GM10847 (cell line): Measurements from ENCODE around the gene TIMM10.

Experiments used
- POLR2A ChIP-seq: IDR thresholded peaks from 2 replicates; pipeline ENCODE4 v1.6.1; 2011; ENCODE audit not compliant: insufficient read length; ENCODE audit errors: extremely low read depth

The TIMM10 gene

DNA sequence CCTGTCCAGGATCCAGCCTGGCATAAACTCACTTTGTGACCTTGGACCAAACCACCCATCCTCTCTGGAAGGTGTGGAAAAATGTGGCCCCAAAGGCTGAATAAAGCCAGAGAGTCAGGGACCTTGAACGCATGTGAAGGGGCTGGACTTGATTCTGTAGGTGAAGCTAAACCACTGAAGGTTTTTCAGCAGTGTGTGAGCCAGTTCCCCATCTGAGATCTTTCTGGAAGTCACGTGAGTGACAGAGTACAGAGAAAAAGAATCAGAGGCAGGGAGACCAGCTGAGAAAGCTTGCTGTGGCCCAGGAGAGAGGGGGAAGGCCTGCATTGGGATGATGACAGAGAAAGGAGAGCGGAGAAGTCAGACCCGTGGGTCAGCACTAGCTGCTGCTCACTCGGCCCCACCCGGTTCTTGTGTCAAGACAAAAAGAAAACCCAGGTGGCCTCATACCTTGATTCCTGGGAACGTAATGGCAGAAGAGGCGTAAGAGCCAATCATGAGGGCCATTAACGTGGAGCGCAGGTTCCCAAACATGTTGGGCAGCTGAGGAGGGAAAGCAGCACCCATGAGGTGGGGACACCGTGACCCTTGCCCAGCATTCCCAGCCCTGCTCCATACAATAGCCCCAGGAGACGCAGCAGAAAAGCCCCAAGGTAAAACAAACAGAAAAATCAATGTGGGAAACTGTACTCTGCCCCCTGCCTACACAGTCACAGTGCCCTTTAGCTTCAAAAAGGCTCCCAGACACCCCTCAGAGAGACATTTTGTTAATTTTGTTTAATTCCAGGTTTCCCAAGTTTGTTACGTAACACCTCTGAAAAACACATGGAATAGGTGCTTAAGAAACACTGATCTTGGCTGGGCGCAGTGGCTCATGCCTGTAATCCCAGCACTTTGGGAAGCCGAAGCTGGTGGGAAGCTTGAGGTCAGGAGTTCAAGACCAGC lies 33.0 kb downstream of the TIMM10 start:
- no peak for TF ChIP-seq POLR2A

DNA sequence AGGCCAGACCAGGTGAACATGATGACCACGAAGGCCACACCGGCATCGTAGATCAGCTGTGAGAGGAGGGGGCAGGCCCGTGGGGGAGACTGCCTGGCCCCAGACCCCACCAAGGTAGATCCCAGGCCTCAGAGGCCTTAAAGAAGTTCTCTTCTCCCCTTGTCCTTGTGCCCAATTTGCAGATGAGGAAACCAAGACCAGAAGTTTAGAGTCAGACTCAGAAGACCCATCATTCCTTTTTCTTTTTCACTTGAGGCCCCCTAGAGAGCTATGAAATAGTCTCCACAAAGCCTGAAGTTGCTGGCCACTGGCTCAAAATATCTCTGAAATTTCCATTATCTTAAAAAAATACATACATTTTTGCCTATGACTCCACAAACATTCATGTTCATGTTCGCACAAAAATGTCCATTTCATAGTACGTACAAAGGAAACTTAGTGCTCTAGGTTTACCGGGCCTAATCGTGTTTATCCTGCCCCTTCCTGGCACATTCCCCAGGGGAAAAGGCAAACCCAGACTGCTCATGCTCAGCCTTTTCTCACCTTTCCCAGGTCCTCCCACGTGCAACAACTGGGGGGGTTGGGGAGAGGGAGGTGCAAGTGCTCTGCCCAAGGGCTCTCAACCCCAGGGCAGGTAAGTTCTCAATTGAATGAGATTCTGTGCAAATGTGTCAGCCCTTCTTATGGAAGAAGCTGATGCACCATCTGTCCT lies 34.3 kb downstream of the TIMM10 start:
- no peak for TF ChIP-seq POLR2A

DNA sequence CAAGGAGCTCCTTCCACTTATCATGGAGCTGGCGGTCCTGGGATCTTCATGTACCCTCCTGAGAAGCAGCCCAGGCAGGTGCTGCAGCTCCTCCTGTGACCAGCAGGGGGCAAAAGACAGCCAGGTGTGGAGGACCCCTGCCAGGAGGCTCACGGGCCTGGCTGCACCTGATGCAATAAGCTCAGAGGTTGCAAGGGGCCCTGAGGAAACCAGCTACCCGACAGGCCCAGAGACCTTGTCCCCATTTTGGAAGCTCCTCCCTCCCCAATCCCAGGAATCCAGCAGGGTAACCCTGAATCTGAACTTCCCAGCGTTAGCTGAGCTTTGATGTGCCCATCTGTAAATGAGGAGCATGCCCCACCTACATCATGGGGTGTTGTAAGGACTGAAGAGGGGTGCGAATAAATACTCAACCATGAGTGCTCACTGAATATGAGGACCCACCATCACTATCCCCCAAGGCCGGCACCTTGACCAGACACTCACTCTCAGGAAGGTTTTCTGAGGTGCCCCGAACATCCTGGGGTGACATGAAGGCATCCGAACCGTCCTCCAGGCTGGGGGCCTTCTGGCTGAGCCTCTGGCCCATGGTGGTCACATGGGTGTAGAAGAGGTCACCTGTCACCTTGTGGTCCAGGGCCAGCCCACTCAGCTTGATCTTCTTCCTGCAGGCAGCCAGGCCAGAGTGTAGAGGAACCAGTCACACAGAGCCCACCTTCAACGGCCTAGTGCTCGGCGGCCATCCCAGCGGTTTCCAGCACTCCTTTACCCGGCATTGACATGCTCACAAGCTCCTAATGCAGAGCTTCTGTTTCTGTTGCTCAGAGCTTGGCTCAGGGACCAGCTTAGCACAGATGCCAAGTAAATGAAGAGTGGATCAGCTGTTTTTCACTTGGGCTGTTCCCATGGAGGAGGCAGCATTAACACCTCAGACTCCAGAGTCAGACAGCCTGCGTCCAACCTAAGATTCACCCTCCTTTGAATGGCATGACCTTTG lies 36.7 kb downstream of the TIMM10 start:
- TF ChIP-seq POLR2A: no peak

GRCh38 chr11:57491371-57492061 lies 39.0 kb downstream of the TIMM10 start:
- TF ChIP-seq POLR2A: no peak

- no peak for TF ChIP-seq POLR2A
These were observed 39.9 kb downstream of the TIMM10 start for GRCh38 chr11:57490456-57491248.

DNA sequence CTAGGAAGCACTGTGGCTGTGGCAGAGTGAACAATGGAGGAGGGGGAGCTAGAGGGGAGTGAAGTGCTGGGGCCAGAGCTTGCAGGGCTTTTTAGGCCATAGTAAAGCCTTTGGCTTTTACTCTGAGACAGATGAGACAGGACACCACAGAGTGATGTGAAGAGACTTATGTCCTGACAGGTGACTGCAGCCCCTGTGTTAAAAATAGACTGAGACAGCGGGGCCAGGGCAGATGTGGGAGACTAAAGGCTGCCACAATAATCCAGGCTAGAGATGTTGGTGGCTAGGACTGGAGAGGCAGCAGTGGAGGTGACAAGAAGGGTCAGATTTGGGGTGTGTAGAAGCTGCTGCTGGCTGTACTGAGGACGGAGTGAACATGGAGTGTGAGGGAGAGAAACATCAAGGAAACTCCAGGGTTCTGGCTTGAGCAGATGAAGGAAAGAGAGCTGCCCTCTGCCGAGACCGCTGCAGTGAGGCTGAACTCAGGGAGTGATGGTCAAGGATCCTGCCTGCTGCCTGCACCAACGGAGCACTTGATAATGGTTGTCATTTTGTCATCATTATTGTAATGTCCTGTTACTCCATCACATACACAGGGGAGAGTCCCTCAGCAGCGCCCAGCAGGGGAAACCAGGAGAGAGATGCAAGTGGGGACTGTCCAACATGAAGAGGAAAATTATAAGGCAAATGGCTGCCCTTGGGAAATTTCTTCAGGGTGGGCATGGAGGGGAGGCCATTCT lies 42.5 kb downstream of the TIMM10 start:
- TF ChIP-seq POLR2A: no peak

GRCh38 chr11:57487021-57487778 lies 43.4 kb downstream of the TIMM10 start:
- TF ChIP-seq POLR2A: no peak

GRCh38 chr11:57485217-57485990 lies 45.1 kb downstream of the TIMM10 start:
- TF ChIP-seq POLR2A: no peak

DNA sequence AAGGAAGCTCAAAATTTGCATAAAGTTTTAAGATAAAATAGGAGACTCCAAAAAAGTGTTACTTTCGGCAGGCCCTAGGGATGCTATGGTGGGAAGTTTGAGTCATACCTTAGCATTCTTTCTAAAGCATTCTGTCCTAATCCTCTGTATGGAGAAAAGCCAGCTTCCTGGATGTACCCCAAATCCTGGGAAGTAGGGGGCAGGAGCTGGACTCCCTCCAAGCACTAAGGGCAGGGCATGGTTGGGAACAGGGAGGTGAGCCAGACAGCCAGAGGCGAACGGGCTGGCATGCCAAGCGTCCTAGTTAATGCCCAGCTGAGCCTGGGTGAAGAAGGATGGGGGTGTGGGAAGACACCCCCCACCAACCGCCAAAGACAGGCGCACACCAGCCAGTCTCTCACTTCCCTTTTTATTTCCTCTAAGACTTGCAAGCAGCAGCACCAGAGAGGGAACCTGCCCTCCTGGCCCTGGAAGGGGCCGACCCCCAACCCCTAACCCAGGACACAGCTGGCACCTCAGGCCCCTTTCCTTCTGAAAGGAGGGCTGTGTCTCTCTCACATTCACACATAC lies 46.3 kb downstream of the TIMM10 start:
- no peak for TF ChIP-seq POLR2A

- TF ChIP-seq POLR2A: no peak
These were observed 47.0 kb downstream of the TIMM10 start for GRCh38 chr11:57483562-57483918.

DNA sequence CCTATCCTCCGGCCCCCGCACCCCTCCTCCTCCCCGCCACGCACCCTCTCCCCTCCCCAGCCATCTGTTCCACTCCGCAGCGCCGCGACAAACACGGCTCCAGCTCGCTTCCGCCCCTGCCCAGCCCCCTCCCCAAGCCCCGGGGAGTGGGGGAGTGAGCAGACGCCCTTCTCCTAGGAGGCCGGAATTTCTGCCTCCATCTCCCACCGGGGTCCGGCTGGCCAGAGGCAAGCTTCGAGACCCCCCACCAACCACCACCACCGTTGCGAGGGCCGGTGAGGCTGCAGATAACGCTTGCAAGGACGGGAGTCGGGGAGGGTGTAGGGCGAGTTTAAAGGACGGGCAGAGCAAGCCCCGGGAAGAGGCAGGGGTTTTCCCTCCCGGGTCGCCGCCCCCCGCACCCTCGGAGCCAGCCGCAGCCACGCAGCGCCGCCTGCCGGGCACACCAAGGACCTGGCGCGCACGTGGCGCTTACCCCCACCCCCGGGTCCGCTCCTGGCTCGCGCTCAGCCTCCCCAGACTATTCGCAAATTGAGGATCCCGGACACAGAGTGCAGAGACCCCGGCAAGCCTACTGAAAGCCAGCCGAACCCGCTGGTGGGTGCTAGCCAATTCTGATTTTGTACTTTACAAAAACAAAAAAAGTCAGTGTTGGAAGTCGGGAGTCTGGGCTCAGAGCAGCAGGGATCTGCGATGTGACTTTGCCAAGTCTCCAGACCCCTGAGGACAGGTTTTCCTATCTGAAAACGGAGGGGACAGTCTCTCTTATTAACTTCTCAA lies 47.6 kb downstream of the TIMM10 start:
- TF ChIP-seq POLR2A: no peak
